Measurements from ENCODE around the gene ADGRF5. TPM values are rescaled to one million over a fixed set of nuclear protein-coding genes. Genes with fewer than 3 reads are reported as not detected.

Gene ADGRF5
- total RNA-seq, 1 experiment from 2014 or later = 0.34 TPM

DNA sequence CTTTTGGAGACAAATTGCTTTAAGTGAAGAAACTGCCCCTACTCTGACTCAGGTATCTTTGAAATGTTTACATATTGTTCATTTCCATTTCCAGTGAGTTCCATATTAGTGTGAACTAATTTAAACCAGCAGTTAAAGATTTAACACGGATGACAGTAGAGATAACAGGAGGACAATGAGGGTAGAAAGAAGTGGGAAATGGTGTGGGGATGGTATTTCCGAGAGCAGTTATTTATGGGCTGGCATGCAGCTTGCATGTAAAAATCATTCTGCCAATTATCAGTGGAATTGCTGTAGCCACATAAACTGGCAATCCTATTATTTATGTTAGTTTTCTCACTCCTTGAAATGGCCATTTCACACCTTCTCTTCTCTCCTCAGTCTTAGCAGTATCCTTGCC lies 8.6 kb upstream of the ADGRF5 start:
- no peak overlapping the region for H3K27ac ChIP-seq (ENCODE audit: low read depth, low read length, poor library complexity, severe bottlenecking)
- no peak for DNase-seq (ENCODE audit: low spot score)
- H3K9me3 ChIP-seq (ENCODE audit: low read depth, low read length, poor library complexity, severe bottlenecking) = no peaks in the 10 kb centered on the region
- intact Hi-C loops (cut with micrococcal nuclease; ENCODE audit: unreplicated experiment) = no loop called here
- H3K4me1 ChIP-seq (ENCODE audit: insufficient read depth, low read length, poor library complexity, severe bottlenecking) = no peaks in the 10 kb centered on the region
- H3K4me3 ChIP-seq (ENCODE audit: low read depth, low read length, poor library complexity, severe bottlenecking) = no peak overlapping the region
- TF ChIP-seq EZH2 (IDR thresholded peaks at IDR 0.05; ENCODE audit: borderline replicate concordance, low read depth, low read length, poor library complexity, severe bottlenecking) = no peak
- TF ChIP-seq, protein P1, sequence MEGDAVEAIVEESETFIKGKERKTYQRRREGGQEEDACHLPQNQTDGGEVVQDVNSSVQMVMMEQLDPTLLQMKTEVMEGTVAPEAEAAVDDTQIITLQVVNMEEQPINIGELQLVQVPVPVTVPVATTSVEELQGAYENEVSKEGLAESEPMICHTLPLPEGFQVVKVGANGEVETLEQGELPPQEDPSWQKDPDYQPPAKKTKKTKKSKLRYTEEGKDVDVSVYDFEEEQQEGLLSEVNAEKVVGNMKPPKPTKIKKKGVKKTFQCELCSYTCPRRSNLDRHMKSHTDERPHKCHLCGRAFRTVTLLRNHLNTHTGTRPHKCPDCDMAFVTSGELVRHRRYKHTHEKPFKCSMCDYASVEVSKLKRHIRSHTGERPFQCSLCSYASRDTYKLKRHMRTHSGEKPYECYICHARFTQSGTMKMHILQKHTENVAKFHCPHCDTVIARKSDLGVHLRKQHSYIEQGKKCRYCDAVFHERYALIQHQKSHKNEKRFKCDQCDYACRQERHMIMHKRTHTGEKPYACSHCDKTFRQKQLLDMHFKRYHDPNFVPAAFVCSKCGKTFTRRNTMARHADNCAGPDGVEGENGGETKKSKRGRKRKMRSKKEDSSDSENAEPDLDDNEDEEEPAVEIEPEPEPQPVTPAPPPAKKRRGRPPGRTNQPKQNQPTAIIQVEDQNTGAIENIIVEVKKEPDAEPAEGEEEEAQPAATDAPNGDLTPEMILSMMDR (conservative IDR thresholded peaks at IDR 0.05; ENCODE audit: low read depth, low read length) = no peak
- no peaks in the 10 kb centered on the region for H3K36me3 ChIP-seq (ENCODE audit: insufficient read depth, low read length, poor library complexity, severe bottlenecking)
- no TSS peak for BruUV-seq (replicated peaks)
- H3K27me3 ChIP-seq (replicated peaks; ENCODE audit: insufficient read depth, low read depth, low read length, poor library complexity) = peaks cover 15% of the 10 kb centered on the region
- ChIA-PET POLR2A (ENCODE audit: low non-redundant PET) (no interaction called here), CTCF (no interaction called here)

GRCh38 chr6:46927066-46927465 lies 5.3 kb upstream of the ADGRF5 start:
- intact Hi-C loops (cut with micrococcal nuclease; ENCODE audit: unreplicated experiment) = no loop called here
- no peak for TF ChIP-seq EZH2 (IDR thresholded peaks at IDR 0.05; ENCODE audit: borderline replicate concordance, low read depth, low read length, poor library complexity, severe bottlenecking)
- TF ChIP-seq, protein P1 (conservative IDR thresholded peaks at IDR 0.05; ENCODE audit: low read depth, low read length) = no peak
- no peaks in the 10 kb centered on the region for H3K9me3 ChIP-seq (ENCODE audit: low read depth, low read length, poor library complexity, severe bottlenecking)
- no peak overlapping the region for H3K4me3 ChIP-seq (ENCODE audit: low read depth, low read length, poor library complexity, severe bottlenecking)
- no peak overlapping the region for H3K27ac ChIP-seq (ENCODE audit: low read depth, low read length, poor library complexity, severe bottlenecking)
- ChIA-PET POLR2A (ENCODE audit: low non-redundant PET) (no interaction called here), CTCF (no interaction called here)
- no peaks in the 10 kb centered on the region for H3K4me1 ChIP-seq (ENCODE audit: insufficient read depth, low read length, poor library complexity, severe bottlenecking)
- no peaks in the 10 kb centered on the region for H3K36me3 ChIP-seq (ENCODE audit: insufficient read depth, low read length, poor library complexity, severe bottlenecking)
- H3K27me3 ChIP-seq (replicated peaks; ENCODE audit: insufficient read depth, low read depth, low read length, poor library complexity) = peaks cover 7% of the 10 kb centered on the region
- DNase-seq (ENCODE audit: low spot score) = no peak
- no TSS peak for BruUV-seq (replicated peaks)

DNA sequence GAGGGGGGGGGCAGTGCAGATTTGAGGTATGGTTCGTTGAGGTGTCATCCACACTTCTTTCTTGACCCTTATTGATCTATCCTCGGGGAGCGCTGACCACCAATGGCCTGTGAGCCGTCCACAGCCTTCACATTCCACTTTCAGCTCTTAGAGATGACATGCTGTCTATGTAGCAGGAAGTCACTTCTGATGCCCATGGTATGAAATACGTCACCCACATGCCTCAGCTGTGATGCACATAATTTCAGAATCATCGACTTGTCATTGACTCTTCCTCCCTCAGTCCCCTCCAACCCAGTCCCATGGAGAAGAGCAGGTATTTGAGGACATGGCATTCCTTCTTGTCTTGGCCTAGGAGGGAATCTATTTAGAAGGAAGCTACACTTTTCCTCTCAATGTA lies 4.7 kb upstream of the ADGRF5 start:
- no peak overlapping the region for H3K4me3 ChIP-seq (ENCODE audit: low read depth, low read length, poor library complexity, severe bottlenecking)
- CTCF ChIA-PET = no interaction called here
- no TSS peak for BruUV-seq (replicated peaks)

More for the DNA sequence above, 4.7 kb upstream of the ADGRF5 start:
- Histone ChIP-seq H3K27me3 (replicated peaks; ENCODE audit: insufficient read depth, low read depth, low read length, poor library complexity) (peaks cover 4% of the 10 kb centered on the region), H3K9me3 (ENCODE audit: low read depth, low read length, poor library complexity, severe bottlenecking) (no peaks in the 10 kb centered on the region), H3K27ac (ENCODE audit: low read depth, low read length, poor library complexity, severe bottlenecking) (no peak overlapping the region), H3K4me1 (ENCODE audit: insufficient read depth, low read length, poor library complexity, severe bottlenecking) (no peaks in the 10 kb centered on the region), H3K36me3 (ENCODE audit: insufficient read depth, low read length, poor library complexity, severe bottlenecking) (no peaks in the 10 kb centered on the region)
- no peak for DNase-seq (ENCODE audit: low spot score)
- POLR2A ChIA-PET (ENCODE audit: low non-redundant PET) = no interaction called here
- TF ChIP-seq, protein P1 (conservative IDR thresholded peaks at IDR 0.05; ENCODE audit: low read depth, low read length) = no peak
- intact Hi-C loops (cut with micrococcal nuclease; ENCODE audit: unreplicated experiment) = no loop called here
